ENCODE measurements around the gene TMCO4. TPM values are rescaled to one million over a fixed set of nuclear protein-coding genes. Genes with fewer than 3 reads are reported as not detected.
"Not testable (repeated sequence)": the region's sequence is repeated elsewhere in the genome, so short reads cannot be mapped to it uniquely, and the experiment has no call there.

Gene TMCO4
- total RNA-seq, 2 donors from 2014 or later = 26.9 to 44.1 TPM

DNA sequence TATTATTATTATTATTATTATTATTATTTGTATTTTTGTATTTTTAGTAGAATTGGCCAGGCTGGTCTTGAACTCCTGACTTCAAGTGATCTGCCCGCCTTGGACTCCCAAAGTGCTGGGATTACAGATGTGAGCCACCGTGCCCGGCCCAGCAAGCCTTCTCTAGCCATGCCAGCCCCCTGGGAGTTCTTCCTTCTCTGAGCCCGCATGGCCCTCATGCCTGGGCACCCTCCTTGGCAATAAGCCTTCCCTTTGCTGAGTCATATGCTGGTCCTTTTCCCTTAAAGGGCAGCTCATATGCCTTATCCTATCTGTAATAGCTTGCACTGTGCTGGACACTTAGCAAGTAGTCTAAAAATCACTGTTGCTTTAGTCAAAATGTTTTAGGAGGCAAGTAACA is 164.1 kb downstream of the TMCO4 start:
- H3K9me3 ChIP-seq = no peaks in the 10 kb centered on the region
- TF ChIP-seq, protein P1, sequence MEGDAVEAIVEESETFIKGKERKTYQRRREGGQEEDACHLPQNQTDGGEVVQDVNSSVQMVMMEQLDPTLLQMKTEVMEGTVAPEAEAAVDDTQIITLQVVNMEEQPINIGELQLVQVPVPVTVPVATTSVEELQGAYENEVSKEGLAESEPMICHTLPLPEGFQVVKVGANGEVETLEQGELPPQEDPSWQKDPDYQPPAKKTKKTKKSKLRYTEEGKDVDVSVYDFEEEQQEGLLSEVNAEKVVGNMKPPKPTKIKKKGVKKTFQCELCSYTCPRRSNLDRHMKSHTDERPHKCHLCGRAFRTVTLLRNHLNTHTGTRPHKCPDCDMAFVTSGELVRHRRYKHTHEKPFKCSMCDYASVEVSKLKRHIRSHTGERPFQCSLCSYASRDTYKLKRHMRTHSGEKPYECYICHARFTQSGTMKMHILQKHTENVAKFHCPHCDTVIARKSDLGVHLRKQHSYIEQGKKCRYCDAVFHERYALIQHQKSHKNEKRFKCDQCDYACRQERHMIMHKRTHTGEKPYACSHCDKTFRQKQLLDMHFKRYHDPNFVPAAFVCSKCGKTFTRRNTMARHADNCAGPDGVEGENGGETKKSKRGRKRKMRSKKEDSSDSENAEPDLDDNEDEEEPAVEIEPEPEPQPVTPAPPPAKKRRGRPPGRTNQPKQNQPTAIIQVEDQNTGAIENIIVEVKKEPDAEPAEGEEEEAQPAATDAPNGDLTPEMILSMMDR (IDR thresholded peaks at IDR 0.05) = no peak
- no peaks in the 10 kb centered on the region for H3K36me3 ChIP-seq
- intact Hi-C loops (cut with DNase I) = no loop called here
- H3K27me3 ChIP-seq = no peaks in the 10 kb centered on the region
- H3K9ac ChIP-seq (ENCODE audit: low read depth in 2 of 2, low read length in 2 of 2) = no peak overlapping the region
- H3K27ac ChIP-seq = no peak overlapping the region
- H3K4me3 ChIP-seq = no peak overlapping the region
- peaks cover 5% of the 10 kb centered on the region for H3K4me1 ChIP-seq
- DNase-seq = no peak

DNA sequence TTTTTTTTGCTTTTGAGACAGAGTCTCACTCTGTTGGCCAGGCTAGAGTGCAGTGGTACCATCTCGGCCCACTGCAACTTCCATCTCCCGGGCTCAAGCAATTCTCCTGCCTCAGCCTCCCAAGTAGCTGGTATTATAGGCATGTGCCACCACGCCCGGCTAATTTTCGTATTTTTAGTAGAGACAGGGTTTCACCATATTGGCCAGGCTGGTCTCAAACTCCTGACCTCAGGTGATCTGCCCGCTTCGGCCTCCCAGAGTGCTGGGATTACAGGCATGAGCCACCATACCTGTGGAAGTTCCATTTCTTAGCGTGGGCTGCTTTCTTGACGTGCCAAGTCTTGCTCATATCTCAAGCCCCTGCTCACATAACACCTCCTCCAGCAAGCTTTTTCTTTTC is 164.7 kb downstream of the TMCO4 start:
- H3K36me3 ChIP-seq; H3K27me3 ChIP-seq; H3K4me1 ChIP-seq; H3K9ac ChIP-seq (ENCODE audit: low read depth in 2 of 2, low read length in 2 of 2); intact Hi-C loops (cut with DNase I); DNase-seq; H3K4me3 ChIP-seq; H3K9me3 ChIP-seq; H3K27ac ChIP-seq: not testable (repeated sequence)

DNA sequence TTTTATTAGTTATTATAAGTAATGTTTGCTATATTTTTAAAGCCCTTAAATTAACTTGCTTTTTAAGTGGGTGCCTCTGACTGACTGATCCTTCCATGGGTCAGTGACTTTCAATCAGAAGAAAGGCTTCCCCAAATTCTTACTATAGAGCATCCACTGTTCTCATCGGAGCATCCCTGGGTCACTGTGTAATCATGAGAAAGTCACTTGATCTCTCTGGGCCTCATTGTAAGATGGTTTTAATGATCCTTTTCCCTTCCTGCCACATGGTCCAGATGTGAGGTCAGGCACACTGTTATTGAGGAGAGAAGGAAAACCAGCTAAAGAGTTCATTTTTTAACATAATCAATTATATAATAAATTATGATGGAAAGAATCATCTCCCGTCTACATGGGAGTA is 166.6 kb downstream of the TMCO4 start:
- Histone ChIP-seq H3K36me3 (no peaks in the 10 kb centered on the region), H3K27ac (no peak overlapping the region), H3K9ac (ENCODE audit: low read depth in 2 of 2, low read length in 2 of 2) (no peak overlapping the region), H3K4me3 (no peak overlapping the region), H3K27me3 (no peaks in the 10 kb centered on the region), H3K4me1 (no peaks in the 10 kb centered on the region), H3K9me3 (no peaks in the 10 kb centered on the region)
- no peak for DNase-seq
- intact Hi-C loops (cut with DNase I) = no loop called here
- TF ChIP-seq, protein P1 (IDR thresholded peaks at IDR 0.05) = no peak

Other genes starting within 250 kb of the TMCO4 start
- 100 to 1,000 TPM; 340 to 393 TPM for gene NBL1, start 155.6 kb downstream of the TMCO4 start, total RNA-seq
- gene HTR6, start 135.0 kb downstream of the TMCO4 start, total RNA-seq = not detected
- 10 to 100 TPM; 43.0 to 71.4 TPM for gene RNF186, start 15.4 kb upstream of the TMCO4 start, total RNA-seq
- 10 to 100 TPM in 1 of 2 donors, 1 to 10 TPM in 1; 9.6 to 15.6 TPM for gene OTUD3, start 82.5 kb upstream of the TMCO4 start, total RNA-seq
- gene PLA2G2E, start 123.7 kb upstream of the TMCO4 start, total RNA-seq = not detected
- 100 to 1,000 TPM; 135 to 864 TPM for gene PLA2G2A, start 179.7 kb upstream of the TMCO4 start, total RNA-seq